Tibial nerve (tissue), 4 donors: ENCODE results near the gene DNAAF5. TPM values are rescaled to one million over a fixed set of nuclear protein-coding genes. Genes with fewer than 3 reads are reported as not detected.

ENCODE experiments used
- DNase-seq, 2 donors: peaks; one replicate each; pipeline ENCODE4 v3.0.0-alpha.2; 2019; ENCODE audit warnings: low spot score in 2 of 2
- H3K27ac ChIP-seq, 4 donors: fragments of 200-600 bp; sonication (generic) in 3 of 4; one replicate each; pipeline ENCODE4 v1.5.1; 2017 to 2019; ENCODE audit warnings: mild to moderate bottlenecking in 1 of 4
- H3K27me3 ChIP-seq, 2 donors: fragments of 200-600 bp; sonication (generic) in 1 of 2; one replicate each; pipeline versions ENCODE4 v1.5.1 to v1.6.0; 2017 to 2019
- H3K36me3 ChIP-seq, 3 donors: fragments of 200-600 bp; sonication (generic); one replicate each; pipeline ENCODE4 v1.5.1; 2018 to 2019
- H3K4me1 ChIP-seq, 4 donors: fragments of 200-600 bp; sonication (generic) in 3 of 4; one replicate each; pipeline ENCODE4 v1.5.1; 2017 to 2019
- H3K4me3 ChIP-seq, 4 donors: fragments of 200-600 bp; sonication (generic) in 3 of 4; one replicate each; pipeline ENCODE4 v1.5.1; 2017 to 2019; ENCODE audit warnings: mild to moderate bottlenecking in 1 of 4, moderate library complexity in 1 of 4
- H3K9me3 ChIP-seq, 4 donors: fragments of 200-600 bp; sonication (generic) in 3 of 4; one replicate each; pipeline ENCODE4 v1.5.1; 2017 to 2019
- EP300 ChIP-seq, 2 donors: sonication (generic); formaldehyde crosslinking; IDR thresholded peaks; one replicate each; pipeline ENCODE4 v1.6.1; 2017; ENCODE audit warnings: antibody characterized with exemption in 2 of 2, mild to moderate bottlenecking in 1 of 2
- POLR2A ChIP-seq, 2 donors: fragments of 450-650 bp; IDR thresholded peaks; one replicate each; pipeline ENCODE4 v1.6.1; 2017; ENCODE audit warnings: antibody characterized with exemption in 2 of 2, mild to moderate bottlenecking in 2 of 2, moderate library complexity in 2 of 2
- WGBS, 2 donors: methylation state at CpG; one replicate each; pipeline ENCODE4 v1.1.5; 2018; 5-methylcytosine and 5-hydroxymethylcytosine counted together
- total RNA-seq, 4 donors: library from RNA; depleted of rRNA; stranded (reverse); fragments of >200 nt; gene quantifications; one replicate each; pipeline ENCODE4 v1.1.0, GENCODE V29; 2016
- TF ChIP-seq, protein P1 (sequence below), 5 experiments: fragments of 200-600 bp in 3 of 5; fragments of 450-650 bp in 2 of 5; sonication (generic) in 3 of 5; IDR thresholded peaks; one replicate each; pipeline ENCODE4 v1.5.1; 2016 to 2019; ENCODE audit warnings: antibody characterized with exemption in 5 of 5, mild to moderate bottlenecking in 3 of 5, moderate library complexity in 2 of 5

Gene DNAAF5
- total RNA-seq, 4 donors from 2014 or later = 26.0 to 56.7 (median 41.6) TPM

DNA sequence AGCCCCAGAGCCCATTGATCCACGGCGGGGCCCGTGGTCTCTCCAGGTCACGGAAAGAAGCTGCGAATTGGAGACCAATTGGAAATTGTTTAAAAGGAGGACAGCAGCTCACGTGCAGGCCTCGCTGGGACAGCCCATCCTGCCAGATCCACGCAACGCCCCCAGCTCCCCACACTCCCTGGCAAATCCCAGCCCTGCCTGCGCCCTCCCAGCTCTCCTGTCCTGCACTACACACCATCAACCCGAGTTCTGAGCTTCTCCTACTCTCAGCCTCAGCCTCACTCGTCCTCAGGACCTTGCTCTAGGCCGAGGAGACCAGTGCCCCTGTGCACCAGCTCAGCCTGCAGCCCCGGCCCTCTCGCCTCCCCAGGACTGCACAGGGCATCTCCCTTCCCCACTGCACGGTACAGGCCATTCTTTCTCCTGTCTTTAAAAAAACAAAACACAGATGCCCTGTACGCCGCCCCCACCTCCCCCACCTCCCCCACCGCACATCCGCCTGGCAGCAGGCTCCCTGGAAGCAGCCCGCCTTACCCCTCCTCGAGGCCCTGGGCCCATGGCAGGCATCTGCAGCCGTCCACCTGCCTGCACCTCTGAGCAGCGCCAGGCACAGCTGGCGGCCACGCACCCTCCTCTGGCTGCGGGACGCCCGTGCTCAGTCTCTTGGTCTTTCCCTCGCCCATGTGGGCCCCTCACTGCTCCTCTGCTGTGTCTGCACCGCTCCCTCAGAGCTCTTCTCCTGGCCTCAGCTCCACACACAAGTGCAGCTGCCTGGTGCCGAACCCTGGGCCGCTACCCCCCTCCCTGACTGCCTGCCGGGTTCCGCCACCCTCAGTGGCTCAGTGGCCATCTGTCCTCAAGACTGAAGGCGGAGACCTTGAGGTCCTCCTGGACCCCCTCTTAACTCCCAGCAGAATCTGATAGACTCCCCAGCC, 57.3 kb downstream of the DNAAF5 start:
- no peak overlapping the region for H3K27ac ChIP-seq
- peaks cover 0 to 74% (median 3%) of the 10 kb centered on the region in 3 donors for H3K36me3 ChIP-seq
- no peaks in the 10 kb centered on the region for H3K9me3 ChIP-seq
- DNase-seq = no peak
- H3K27me3 ChIP-seq = no peaks in the 10 kb centered on the region
- TF ChIP-seq POLR2A (IDR thresholded peaks at IDR 0.05) = no peak
- no peak for TF ChIP-seq EP300 (IDR thresholded peaks at IDR 0.05)
- TF ChIP-seq, protein P1, sequence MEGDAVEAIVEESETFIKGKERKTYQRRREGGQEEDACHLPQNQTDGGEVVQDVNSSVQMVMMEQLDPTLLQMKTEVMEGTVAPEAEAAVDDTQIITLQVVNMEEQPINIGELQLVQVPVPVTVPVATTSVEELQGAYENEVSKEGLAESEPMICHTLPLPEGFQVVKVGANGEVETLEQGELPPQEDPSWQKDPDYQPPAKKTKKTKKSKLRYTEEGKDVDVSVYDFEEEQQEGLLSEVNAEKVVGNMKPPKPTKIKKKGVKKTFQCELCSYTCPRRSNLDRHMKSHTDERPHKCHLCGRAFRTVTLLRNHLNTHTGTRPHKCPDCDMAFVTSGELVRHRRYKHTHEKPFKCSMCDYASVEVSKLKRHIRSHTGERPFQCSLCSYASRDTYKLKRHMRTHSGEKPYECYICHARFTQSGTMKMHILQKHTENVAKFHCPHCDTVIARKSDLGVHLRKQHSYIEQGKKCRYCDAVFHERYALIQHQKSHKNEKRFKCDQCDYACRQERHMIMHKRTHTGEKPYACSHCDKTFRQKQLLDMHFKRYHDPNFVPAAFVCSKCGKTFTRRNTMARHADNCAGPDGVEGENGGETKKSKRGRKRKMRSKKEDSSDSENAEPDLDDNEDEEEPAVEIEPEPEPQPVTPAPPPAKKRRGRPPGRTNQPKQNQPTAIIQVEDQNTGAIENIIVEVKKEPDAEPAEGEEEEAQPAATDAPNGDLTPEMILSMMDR (IDR thresholded peaks at IDR 0.05) = no peak
- H3K4me1 ChIP-seq = peaks cover 0 to 16% (median 3%) of the 10 kb centered on the region in 4 donors
- no peak overlapping the region for H3K4me3 ChIP-seq
- WGBS, 2 donors = 92 to 93% methylated on average over 36 of the region's 36 CpGs

DNA sequence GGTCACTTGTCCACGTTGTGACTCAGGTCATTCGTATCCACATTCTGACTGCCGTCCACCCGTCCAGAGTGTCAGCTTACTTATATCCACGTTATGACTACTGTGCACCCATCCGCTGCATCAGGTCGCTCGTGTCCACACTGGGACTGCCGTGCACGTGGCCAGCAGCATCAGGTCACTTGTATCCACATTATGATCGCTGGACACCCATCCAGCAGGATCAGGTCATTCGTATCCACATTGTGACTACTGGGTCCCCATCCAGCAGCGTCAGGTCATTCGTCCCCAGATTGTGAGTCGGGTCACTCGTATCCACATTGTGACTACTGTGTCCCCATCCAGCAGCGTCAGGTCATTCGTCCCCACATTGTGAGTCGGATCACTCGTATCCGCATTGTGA, 58.5 kb downstream of the DNAAF5 start:
- H3K9me3 ChIP-seq = no peaks in the 10 kb centered on the region
- DNase-seq = no peak
- no peak overlapping the region for H3K4me3 ChIP-seq
- H3K4me1 ChIP-seq = peaks cover 0 to 7% (median 0%) of the 10 kb centered on the region in 4 donors
- TF ChIP-seq EP300 (IDR thresholded peaks at IDR 0.05) (no peak), POLR2A (IDR thresholded peaks at IDR 0.05) (no peak)
- TF ChIP-seq, protein P1 (IDR thresholded peaks at IDR 0.05) = no peak
- no peaks in the 10 kb centered on the region for H3K27me3 ChIP-seq
- H3K27ac ChIP-seq = no peak overlapping the region
- 96 to 97% methylated on average over 21 of the region's 21 CpGs for WGBS, 2 donors
- H3K36me3 ChIP-seq = peaks cover 0 to 78% (median 0%) of the 10 kb centered on the region in 3 donors

DNA sequence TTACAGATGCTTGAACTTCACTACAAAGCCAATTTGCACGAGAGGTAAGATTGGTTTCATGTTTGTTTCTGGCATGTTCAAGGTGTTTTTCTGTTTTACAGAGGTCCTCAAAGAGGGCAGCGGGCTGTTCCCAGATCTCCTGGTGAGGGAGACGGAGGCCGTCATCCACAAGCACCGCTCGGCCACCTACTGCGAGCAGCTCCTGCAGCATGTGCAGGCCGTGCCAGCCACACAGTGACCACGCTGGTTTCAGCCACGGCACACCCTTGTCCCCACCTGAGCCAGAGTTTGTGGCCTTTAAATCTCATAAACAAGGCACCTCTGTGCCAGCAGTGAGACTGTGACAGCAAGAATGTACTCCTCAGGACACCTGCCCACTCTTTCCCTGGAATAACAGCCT, 58.9 kb downstream of the DNAAF5 start:
- 96 to 99% methylated on average over 10 of the region's 10 CpGs for WGBS, 2 donors
- DNase-seq = no peak
- no peak overlapping the region for H3K4me3 ChIP-seq
- TF ChIP-seq, protein P1 (IDR thresholded peaks at IDR 0.05) = no peak
- TF ChIP-seq POLR2A (IDR thresholded peaks at IDR 0.05) = no peak
- no peak for TF ChIP-seq EP300 (IDR thresholded peaks at IDR 0.05)
- H3K36me3 ChIP-seq = peaks cover 0 to 78% (median 0%) of the 10 kb centered on the region in 3 donors
- peaks cover 0 to 7% (median 0%) of the 10 kb centered on the region in 4 donors for H3K4me1 ChIP-seq
- H3K27ac ChIP-seq = no peak overlapping the region
- no peaks in the 10 kb centered on the region for H3K27me3 ChIP-seq
- no peaks in the 10 kb centered on the region for H3K9me3 ChIP-seq

DNA sequence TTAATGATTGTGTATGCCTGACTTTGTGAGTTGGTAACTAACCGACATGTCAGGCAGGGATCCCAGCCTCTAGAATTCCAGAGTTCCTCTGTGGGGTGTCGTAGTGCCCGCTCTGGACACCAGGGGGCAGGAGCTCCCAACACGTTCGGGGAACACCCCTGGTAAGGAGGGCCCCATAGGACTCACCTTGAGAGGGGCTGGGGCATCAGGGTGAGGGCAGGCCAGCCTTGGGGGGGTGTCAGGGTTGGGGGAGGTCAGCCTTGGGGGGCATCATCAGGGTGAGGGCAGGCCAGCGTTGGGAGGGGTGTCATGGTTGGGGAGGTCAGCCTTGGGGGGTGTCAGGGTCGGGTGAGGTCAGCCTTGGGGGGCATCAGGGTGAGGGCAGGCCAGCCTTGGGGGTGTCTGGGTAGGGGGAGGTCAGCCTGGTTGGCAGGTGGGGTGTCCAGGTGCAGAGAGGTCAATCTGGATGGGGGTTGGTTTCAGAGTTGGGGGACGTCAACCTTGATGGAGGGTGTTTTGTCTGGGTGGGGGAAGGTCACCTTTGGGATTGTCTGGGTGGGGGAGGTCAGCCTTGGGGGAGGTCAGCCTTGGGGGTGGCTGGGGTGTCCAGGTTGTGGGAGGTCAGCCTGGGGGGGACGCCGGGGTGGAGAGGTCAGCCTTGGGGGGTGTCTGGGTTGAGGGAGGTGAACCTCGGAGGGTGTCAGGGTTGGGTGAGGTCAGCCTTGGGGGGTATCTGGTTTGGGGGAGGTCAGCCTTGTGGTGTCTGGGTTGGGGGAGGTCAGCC, 60.2 kb downstream of the DNAAF5 start:
- Histone ChIP-seq H3K27ac (peak overlapping the region in 1 of 4 donors; percentile 1), H3K4me3 (no peak overlapping the region), H3K27me3 (no peaks in the 10 kb centered on the region), H3K36me3 (peaks cover 0 to 69% (median 0%) of the 10 kb centered on the region in 3 donors), H3K4me1 (peaks cover 0 to 7% (median 0%) of the 10 kb centered on the region in 4 donors), H3K9me3 (no peaks in the 10 kb centered on the region)
- TF ChIP-seq, protein P1 (IDR thresholded peaks at IDR 0.05) = peak; percentile 68 to 88 (median 84)
- TF ChIP-seq EP300 (IDR thresholded peaks at IDR 0.05) = peak in 1 of 2 donors; percentile 23
- TF ChIP-seq POLR2A (IDR thresholded peaks at IDR 0.05) = no peak
- WGBS, 2 donors = 49 to 65% methylated on average over 6 to 9 of the region's 11 CpGs
- DNase-seq = peak; percentile 70 to 76
